ENCODE data around the gene MTHFSD. TPM values are rescaled to one million over a fixed set of nuclear protein-coding genes. Genes with fewer than 3 reads are reported as not detected.

The MTHFSD gene
- total RNA-seq, 1 experiment from 2014 or later, result 15.7 TPM

DNA sequence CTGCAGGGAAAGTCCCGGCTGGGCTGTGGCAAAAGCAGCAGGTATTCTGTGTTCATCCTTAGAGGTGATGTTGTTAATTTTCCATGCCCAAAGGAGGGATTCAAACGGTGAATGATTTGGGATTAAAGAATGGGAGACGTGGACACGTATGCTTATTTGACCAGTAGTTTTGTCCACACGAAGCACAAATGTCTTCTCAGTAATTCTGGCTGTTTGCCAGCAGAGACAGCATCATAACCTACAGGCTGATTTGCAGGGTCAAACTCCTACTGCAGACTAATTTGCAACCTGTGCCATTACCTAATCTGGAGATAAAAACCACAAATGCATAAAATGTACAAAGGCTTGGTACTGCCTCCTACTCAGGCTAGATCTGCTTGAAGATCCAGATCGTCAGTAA is 14.1 kb downstream of the MTHFSD start (continued):
- TF ChIP-seq, protein P1, sequence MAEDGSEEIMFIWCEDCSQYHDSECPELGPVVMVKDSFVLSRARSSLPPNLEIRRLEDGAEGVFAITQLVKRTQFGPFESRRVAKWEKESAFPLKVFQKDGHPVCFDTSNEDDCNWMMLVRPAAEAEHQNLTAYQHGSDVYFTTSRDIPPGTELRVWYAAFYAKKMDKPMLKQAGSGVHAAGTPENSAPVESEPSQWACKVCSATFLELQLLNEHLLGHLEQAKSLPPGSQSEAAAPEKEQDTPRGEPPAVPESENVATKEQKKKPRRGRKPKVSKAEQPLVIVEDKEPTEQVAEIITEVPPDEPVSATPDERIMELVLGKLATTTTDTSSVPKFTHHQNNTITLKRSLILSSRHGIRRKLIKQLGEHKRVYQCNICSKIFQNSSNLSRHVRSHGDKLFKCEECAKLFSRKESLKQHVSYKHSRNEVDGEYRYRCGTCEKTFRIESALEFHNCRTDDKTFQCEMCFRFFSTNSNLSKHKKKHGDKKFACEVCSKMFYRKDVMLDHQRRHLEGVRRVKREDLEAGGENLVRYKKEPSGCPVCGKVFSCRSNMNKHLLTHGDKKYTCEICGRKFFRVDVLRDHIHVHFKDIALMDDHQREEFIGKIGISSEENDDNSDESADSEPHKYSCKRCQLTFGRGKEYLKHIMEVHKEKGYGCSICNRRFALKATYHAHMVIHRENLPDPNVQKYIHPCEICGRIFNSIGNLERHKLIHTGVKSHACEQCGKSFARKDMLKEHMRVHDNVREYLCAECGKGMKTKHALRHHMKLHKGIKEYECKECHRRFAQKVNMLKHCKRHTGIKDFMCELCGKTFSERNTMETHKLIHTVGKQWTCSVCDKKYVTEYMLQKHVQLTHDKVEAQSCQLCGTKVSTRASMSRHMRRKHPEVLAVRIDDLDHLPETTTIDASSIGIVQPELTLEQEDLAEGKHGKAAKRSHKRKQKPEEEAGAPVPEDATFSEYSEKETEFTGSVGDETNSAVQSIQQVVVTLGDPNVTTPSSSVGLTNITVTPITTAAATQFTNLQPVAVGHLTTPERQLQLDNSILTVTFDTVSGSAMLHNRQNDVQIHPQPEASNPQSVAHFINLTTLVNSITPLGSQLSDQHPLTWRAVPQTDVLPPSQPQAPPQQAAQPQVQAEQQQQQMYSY (CRISPR knock-in tag; IDR thresholded peaks at IDR 0.05), result no peak
- TF ChIP-seq, protein P2, sequence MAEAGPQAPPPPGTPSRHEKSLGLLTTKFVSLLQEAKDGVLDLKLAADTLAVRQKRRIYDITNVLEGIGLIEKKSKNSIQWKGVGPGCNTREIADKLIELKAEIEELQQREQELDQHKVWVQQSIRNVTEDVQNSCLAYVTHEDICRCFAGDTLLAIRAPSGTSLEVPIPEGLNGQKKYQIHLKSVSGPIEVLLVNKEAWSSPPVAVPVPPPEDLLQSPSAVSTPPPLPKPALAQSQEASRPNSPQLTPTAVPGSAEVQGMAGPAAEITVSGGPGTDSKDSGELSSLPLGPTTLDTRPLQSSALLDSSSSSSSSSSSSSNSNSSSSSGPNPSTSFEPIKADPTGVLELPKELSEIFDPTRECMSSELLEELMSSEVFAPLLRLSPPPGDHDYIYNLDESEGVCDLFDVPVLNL (CRISPR knock-in tag; IDR thresholded peaks at IDR 0.05; ENCODE audit: borderline replicate concordance, low read depth), result no peak
- TF ChIP-seq RELA (CRISPR knock-in tag; IDR thresholded peaks at IDR 0.05; ENCODE audit: borderline replicate concordance), result no peak
- TF ChIP-seq ZNF671 (CRISPR knock-in tag; IDR thresholded peaks at IDR 0.05), result no peak
- TF ChIP-seq, protein P3, sequence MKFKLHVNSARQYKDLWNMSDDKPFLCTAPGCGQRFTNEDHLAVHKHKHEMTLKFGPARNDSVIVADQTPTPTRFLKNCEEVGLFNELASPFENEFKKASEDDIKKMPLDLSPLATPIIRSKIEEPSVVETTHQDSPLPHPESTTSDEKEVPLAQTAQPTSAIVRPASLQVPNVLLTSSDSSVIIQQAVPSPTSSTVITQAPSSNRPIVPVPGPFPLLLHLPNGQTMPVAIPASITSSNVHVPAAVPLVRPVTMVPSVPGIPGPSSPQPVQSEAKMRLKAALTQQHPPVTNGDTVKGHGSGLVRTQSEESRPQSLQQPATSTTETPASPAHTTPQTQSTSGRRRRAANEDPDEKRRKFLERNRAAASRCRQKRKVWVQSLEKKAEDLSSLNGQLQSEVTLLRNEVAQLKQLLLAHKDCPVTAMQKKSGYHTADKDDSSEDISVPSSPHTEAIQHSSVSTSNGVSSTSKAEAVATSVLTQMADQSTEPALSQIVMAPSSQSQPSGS (CRISPR knock-in tag; IDR thresholded peaks at IDR 0.05; ENCODE audit: borderline replicate concordance, low read depth), result no peak
- no peak for TF ChIP-seq HMGA2 (CRISPR knock-in tag; IDR thresholded peaks at IDR 0.05)
- no peak for TF ChIP-seq FOXK1 (CRISPR knock-in tag; IDR thresholded peaks at IDR 0.05)
- no peak for TF ChIP-seq GRHL2 (CRISPR knock-in tag; IDR thresholded peaks at IDR 0.05; ENCODE audit: insufficient replicate concordance, severe bottlenecking)
- TF ChIP-seq, protein P4, sequence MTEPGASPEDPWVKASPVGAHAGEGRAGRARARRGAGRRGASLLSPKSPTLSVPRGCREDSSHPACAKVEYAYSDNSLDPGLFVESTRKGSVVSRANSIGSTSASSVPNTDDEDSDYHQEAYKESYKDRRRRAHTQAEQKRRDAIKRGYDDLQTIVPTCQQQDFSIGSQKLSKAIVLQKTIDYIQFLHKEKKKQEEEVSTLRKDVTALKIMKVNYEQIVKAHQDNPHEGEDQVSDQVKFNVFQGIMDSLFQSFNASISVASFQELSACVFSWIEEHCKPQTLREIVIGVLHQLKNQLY (CRISPR knock-in tag; IDR thresholded peaks at IDR 0.05), result no peak
- TF ChIP-seq, protein P5, sequence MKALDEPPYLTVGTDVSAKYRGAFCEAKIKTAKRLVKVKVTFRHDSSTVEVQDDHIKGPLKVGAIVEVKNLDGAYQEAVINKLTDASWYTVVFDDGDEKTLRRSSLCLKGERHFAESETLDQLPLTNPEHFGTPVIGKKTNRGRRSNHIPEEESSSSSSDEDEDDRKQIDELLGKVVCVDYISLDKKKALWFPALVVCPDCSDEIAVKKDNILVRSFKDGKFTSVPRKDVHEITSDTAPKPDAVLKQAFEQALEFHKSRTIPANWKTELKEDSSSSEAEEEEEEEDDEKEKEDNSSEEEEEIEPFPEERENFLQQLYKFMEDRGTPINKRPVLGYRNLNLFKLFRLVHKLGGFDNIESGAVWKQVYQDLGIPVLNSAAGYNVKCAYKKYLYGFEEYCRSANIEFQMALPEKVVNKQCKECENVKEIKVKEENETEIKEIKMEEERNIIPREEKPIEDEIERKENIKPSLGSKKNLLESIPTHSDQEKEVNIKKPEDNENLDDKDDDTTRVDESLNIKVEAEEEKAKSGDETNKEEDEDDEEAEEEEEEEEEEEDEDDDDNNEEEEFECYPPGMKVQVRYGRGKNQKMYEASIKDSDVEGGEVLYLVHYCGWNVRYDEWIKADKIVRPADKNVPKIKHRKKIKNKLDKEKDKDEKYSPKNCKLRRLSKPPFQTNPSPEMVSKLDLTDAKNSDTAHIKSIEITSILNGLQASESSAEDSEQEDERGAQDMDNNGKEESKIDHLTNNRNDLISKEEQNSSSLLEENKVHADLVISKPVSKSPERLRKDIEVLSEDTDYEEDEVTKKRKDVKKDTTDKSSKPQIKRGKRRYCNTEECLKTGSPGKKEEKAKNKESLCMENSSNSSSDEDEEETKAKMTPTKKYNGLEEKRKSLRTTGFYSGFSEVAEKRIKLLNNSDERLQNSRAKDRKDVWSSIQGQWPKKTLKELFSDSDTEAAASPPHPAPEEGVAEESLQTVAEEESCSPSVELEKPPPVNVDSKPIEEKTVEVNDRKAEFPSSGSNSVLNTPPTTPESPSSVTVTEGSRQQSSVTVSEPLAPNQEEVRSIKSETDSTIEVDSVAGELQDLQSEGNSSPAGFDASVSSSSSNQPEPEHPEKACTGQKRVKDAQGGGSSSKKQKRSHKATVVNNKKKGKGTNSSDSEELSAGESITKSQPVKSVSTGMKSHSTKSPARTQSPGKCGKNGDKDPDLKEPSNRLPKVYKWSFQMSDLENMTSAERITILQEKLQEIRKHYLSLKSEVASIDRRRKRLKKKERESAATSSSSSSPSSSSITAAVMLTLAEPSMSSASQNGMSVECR (CRISPR knock-in tag; IDR thresholded peaks at IDR 0.05; ENCODE audit: borderline replicate concordance), result no peak
- TF ChIP-seq FOXJ3 (CRISPR knock-in tag; IDR thresholded peaks at IDR 0.05; ENCODE audit: borderline replicate concordance), result no peak

DNA sequence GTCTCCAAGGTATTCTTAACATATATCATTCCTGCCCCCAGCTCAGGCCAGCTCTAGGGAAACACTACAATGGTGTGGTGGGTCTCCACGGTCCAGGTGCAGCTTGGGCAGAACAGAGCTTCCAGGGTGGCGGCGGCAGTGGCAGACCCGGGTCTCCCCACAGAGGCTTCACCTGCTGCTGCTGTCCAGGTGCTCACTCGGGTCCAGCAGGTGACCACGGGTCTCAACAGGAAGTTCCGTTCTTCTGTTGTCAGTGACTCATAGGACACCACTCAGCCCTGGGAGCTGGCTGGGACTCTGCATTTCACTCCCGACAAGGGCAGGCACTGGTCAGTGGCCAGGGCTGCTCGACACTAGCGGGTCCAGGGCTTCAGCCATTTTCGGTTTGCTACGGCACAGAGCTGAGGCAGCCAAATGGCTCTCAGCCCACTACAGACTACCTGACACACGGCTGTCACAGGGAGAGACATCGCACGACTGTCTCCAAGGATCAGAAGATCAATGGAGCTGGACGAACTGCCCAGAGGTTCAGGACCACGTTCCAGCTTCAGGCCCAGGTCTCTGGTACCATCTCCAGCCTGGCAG is 16.7 kb downstream of the MTHFSD start:
- peaks cover 23% of the 10 kb centered on the region for H3K36me3 Mint-ChIP-seq
- POLR2A ChIA-PET, result no interaction called here
- no peak overlapping the region for H3K27ac Mint-ChIP-seq
- no peaks in the 10 kb centered on the region for H3K4me1 Mint-ChIP-seq
- no peak overlapping the region for H3K4me3 Mint-ChIP-seq
- H3K9me3 Mint-ChIP-seq, result no peaks in the 10 kb centered on the region
- DNase-seq (ENCODE audit: low spot score) (no peak), ATAC-seq (no peak)
- CTCF ChIA-PET, result interaction anchor here (1.0 kb wide), 1 partner anchor 760 kb away, joined by 3 read pairs; no protein-coding TSS in a partner anchor
- H3K27me3 Mint-ChIP-seq (ENCODE audit: low read depth), result no peaks in the 10 kb centered on the region
- TF ChIP-seq, protein P6, sequence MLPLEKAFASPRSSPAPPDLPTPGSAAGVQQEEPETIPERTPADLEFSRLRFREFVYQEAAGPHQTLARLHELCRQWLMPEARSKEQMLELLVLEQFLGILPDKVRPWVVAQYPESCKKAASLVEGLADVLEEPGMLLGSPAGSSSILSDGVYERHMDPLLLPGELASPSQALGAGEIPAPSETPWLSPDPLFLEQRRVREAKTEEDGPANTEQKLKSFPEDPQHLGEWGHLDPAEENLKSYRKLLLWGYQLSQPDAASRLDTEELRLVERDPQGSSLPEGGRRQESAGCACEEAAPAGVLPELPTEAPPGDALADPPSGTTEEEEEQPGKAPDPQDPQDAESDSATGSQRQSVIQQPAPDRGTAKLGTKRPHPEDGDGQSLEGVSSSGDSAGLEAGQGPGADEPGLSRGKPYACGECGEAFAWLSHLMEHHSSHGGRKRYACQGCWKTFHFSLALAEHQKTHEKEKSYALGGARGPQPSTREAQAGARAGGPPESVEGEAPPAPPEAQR (CRISPR knock-in tag; IDR thresholded peaks at IDR 0.05), result no peak
- TF ChIP-seq ZNF317 (CRISPR knock-in tag; IDR thresholded peaks at IDR 0.05; ENCODE audit: borderline replicate concordance, low read depth) (no peak), MYBL2 (CRISPR knock-in tag; IDR thresholded peaks at IDR 0.05) (no peak), NR3C1 (CRISPR knock-in tag; conservative IDR thresholded peaks at IDR 0.05; ENCODE audit: low read depth) (no peak)
- TF ChIP-seq, protein P2 (CRISPR knock-in tag; IDR thresholded peaks at IDR 0.05; ENCODE audit: borderline replicate concordance, low read depth), result no peak
- TF ChIP-seq, protein P7, sequence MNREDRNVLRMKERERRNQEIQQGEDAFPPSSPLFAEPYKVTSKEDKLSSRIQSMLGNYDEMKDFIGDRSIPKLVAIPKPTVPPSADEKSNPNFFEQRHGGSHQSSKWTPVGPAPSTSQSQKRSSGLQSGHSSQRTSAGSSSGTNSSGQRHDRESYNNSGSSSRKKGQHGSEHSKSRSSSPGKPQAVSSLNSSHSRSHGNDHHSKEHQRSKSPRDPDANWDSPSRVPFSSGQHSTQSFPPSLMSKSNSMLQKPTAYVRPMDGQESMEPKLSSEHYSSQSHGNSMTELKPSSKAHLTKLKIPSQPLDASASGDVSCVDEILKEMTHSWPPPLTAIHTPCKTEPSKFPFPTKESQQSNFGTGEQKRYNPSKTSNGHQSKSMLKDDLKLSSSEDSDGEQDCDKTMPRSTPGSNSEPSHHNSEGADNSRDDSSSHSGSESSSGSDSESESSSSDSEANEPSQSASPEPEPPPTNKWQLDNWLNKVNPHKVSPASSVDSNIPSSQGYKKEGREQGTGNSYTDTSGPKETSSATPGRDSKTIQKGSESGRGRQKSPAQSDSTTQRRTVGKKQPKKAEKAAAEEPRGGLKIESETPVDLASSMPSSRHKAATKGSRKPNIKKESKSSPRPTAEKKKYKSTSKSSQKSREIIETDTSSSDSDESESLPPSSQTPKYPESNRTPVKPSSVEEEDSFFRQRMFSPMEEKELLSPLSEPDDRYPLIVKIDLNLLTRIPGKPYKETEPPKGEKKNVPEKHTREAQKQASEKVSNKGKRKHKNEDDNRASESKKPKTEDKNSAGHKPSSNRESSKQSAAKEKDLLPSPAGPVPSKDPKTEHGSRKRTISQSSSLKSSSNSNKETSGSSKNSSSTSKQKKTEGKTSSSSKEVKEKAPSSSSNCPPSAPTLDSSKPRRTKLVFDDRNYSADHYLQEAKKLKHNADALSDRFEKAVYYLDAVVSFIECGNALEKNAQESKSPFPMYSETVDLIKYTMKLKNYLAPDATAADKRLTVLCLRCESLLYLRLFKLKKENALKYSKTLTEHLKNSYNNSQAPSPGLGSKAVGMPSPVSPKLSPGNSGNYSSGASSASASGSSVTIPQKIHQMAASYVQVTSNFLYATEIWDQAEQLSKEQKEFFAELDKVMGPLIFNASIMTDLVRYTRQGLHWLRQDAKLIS (CRISPR knock-in tag; IDR thresholded peaks at IDR 0.05; ENCODE audit: borderline replicate concordance), result no peak

Data from WTC11 (cell line).